Astrocyte of the cerebellum (primary cell): ENCODE measurements around the gene DCP1B.

Experiments
- DNase-seq: peaks from one replicate; pipeline ENCODE4 v3.0.0-alpha.2; 2011; ENCODE audit warnings: low read depth
- H3K4me3 ChIP-seq: 2 replicates; pipeline ENCODE4 v1.5.1; 2011; ENCODE audit warnings: mild to moderate bottlenecking, low read depth, low read length, moderate library complexity
- in situ Hi-C: cut with HindIII; loops from 2 replicates; pipeline ENCODE4 v1.10.0; 2017; ENCODE audit warnings: low sequenced_read_pairs
- TF ChIP-seq, protein P1 (sequence below): IDR thresholded peaks from 2 replicates; pipeline ENCODE4 v1.5.1; 2012; ENCODE audit warnings: low read length, low read depth, moderate library complexity, mild to moderate bottlenecking; ENCODE audit errors: missing control alignments

Gene DCP1B

DNA sequence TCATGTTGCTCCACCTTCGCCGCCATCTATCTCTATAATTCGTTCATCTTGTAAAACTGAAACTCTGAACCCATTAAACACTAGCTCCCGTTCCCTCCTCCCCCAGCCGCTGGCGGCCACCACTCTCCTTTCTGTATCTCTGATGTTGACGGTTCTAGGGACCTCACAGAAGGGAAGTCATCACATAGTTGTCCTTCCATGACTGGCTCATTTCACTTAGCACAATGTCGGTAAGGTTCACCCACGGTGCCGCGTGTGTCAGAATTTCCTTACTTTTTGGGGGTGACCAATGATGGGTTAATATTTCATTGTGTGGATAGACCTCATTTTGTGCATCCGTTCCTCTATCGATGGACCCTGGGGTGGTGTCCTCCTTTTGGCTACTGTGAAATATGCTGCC lies 83.8 kb downstream of the DCP1B start:
- H3K4me3 ChIP-seq, result no peak overlapping the region
- TF ChIP-seq, protein P1, sequence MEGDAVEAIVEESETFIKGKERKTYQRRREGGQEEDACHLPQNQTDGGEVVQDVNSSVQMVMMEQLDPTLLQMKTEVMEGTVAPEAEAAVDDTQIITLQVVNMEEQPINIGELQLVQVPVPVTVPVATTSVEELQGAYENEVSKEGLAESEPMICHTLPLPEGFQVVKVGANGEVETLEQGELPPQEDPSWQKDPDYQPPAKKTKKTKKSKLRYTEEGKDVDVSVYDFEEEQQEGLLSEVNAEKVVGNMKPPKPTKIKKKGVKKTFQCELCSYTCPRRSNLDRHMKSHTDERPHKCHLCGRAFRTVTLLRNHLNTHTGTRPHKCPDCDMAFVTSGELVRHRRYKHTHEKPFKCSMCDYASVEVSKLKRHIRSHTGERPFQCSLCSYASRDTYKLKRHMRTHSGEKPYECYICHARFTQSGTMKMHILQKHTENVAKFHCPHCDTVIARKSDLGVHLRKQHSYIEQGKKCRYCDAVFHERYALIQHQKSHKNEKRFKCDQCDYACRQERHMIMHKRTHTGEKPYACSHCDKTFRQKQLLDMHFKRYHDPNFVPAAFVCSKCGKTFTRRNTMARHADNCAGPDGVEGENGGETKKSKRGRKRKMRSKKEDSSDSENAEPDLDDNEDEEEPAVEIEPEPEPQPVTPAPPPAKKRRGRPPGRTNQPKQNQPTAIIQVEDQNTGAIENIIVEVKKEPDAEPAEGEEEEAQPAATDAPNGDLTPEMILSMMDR, result no peak
- DNase-seq, result no peak
- in situ Hi-C loops, result no loop called here

DNA sequence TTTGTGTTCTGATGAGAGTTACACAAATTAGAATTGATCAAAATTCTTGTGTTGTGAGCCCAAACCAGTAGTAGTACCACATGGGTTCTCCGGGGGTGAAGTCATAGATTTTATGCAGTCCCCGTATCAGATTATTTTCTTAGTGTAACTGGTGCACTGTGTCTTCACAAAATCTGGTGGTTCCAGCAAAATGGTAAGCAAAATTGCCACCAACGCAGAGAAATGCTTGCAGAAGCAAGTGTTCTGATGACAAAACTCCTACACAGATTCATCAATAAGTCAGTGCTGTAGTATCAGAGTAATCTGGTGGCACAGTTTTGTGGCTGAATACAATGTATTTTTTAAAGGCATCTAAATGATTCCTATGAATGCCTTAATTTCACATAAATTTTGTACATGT lies 84.5 kb downstream of the DCP1B start:
- DNase-seq, result no peak
- H3K4me3 ChIP-seq, result no peak overlapping the region
- in situ Hi-C loops, result no loop called here

DNA sequence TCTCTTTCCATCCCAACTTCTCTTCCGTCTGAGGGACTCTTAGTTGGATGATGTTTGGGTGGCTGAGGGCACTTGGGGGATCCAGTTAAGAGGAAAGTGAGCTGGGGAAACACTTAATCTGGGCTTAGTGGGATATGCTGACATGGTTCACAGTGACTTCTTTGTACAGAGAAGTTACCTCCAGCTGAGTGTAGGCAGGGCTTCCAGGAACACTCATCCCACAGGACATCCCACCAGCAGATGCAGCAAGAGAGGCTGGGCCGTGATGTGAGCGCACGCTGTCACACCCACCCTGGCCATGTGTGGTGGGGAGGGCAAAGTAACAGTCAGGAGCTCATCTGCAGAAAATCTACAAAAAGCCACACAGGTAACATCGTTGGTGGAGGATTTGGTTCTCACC lies 85.0 kb downstream of the DCP1B start:
- no peak for DNase-seq
- H3K4me3 ChIP-seq, result no peak overlapping the region
- in situ Hi-C loops, result no loop called here
- TF ChIP-seq, protein P1, result no peak

More for the DNA sequence above, 84.5 kb downstream of the DCP1B start:
- TF ChIP-seq, protein P1, result no peak

DNA sequence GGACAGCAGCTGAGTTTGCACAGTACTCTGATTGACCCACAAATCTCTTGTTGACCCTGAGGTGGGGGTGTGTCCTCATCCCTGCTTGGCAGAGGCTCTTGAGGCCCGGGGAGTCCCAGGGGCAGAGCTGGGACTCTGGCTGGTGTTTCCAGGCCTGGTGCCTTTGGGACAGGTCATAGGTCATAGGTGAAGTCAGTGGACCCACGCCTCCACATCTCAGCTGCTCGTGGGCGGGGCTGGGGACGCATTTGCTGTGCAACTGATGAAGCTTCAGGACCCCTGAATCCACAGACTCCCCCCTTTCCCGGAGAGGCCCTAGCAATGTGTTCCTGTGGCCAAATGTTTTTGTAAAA lies 85.4 kb downstream of the DCP1B start:
- no peak for DNase-seq
- TF ChIP-seq, protein P1, result no peak
- no peak overlapping the region for H3K4me3 ChIP-seq
- in situ Hi-C loops, result no loop called here

DNA sequence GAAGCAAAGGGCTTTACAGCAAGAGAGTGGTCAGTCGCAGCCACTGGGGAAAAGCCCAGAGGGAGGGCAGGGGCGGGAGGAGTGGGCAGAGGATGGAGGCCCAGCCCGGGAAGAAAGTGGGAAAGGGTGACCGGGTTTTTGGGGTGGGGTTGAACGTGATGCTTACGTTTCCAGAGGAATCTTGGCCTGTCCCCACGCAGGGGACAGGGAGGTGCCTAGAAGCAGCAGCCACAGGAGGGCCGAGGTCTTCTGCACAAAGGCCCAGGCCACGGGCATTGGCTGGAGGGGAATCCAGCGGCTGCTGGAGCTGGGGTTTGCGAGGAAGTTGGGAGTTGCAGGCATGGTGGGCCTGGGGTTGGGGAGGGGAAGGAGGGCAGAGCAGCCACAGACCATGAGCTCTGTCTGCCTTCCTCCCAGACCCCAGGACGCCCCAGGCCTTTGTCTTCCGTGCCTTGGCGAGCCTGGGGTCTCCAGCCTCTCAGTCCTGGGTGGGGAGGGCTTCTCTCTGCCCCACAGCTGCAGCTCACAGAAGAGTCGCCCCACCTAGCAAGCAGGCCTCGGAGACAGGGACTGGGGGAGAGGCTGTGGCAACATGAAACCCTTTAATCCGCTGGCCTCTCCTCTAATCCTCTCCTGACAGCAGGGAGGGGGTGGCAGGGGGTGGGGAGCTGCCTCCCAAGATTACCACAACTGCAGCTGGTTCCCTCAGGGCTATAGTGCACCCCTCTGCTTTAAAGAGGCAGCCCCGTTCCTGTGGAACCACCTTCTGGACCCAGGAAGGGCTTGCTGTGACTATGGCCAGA lies 86.0 kb downstream of the DCP1B start, which contains the start of gene CACNA2D4:
TSS of gene CACNA2D4 (minus strand) at position 572 of the 803 bp plus-strand sequence. CDS start at position 393, 179 bp downstream.
- no peak within 1 kb of the TSS for H3K4me3 ChIP-seq
- TF ChIP-seq, protein P1, result no peak
- DNase-seq, result no peak
- in situ Hi-C loops, result no loop called here

DNA sequence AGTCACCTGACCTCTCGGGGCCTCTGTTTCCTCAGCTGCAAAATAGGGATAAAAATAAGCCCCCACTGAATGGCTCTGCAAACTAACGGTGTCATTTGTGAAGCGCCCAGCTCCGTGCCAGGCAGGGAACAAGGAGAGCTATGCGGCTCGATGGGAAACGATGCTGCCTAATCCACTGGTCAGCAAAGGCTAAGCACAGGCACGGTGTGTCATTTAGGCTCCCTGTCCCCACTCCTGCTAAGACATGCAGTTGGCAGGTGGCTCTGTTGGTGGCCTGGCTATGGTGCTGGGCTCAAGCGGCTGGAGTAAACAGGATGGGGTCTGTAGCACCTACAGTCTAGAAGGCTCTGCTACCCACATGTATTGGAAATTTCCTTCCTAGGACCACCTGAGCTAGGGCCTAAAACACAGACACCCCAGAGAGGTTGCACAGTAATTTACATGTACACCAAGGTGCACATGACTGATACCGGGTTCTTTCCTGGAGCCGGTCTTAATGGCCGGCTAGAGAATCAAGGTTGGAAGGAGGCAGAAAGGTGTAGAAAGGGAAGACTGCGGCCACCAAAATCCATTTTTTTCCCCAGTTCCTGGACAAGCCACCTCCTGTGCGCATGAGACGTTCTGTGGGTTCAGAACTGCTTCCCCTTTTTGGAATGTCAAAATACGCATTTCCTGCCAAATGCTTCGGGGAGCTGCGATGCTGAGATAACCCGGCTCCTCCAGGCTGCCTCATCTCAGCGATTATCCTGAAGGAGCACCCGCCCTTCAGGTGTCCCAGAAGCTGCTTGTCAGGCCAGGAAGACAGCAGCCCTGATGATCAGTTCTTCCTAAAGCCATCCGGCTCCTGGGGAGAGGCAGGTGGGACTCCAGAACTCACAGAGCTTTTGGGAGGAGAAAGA lies 86.8 kb downstream of the DCP1B start:
- DNase-seq, result no peak
- no peak overlapping the region for H3K4me3 ChIP-seq
- in situ Hi-C loops, result no loop called here
- TF ChIP-seq, protein P1, result no peak
